Islet of Langerhans (tissue), 1 donor: ENCODE measurements around the gene SIX1.

ENCODE experiments used
- FAIRE-seq: peaks from one replicate; lab custom pipeline; 2011; peaks lifted over from hg19 to GRCh38; lab: Jason Lieb, UNC

Gene SIX1

GRCh38 chr14:60648934-60649874 lies at the start of gene SIX1:
Gene SIX1, minus strand, starts transcription at chr14:60649477. Its CDS starts 288 bp downstream, at chr14:60649189.
- no peak for FAIRE-seq

- FAIRE-seq = no peak
Measured at GRCh38 chr14:60695327-60695726, 46.0 kb upstream of the SIX1 start.

GRCh38 chr14:60691383-60692113 lies 42.3 kb upstream of the SIX1 start:
- FAIRE-seq = no peak

GRCh38 chr14:60686865-60687264 lies 37.6 kb upstream of the SIX1 start:
- FAIRE-seq = no peak

GRCh38 chr14:60684203-60684602 lies 34.9 kb upstream of the SIX1 start:
- no peak for FAIRE-seq

GRCh38 chr14:60681271-60681670 lies 32.0 kb upstream of the SIX1 start:
- FAIRE-seq = no peak

GRCh38 chr14:60680511-60680910 lies 31.2 kb upstream of the SIX1 start:
- no peak for FAIRE-seq

GRCh38 chr14:60679566-60680258 lies 30.4 kb upstream of the SIX1 start:
- FAIRE-seq = no peak

- no peak for FAIRE-seq
Measured at GRCh38 chr14:60677701-60678100, 28.4 kb upstream of the SIX1 start.

GRCh38 chr14:60670989-60671388 lies 21.7 kb upstream of the SIX1 start:
- no peak for FAIRE-seq

- no peak for FAIRE-seq
Measured at GRCh38 chr14:60668431-60669112, 19.3 kb upstream of the SIX1 start.

GRCh38 chr14:60665177-60665550 lies 15.9 kb upstream of the SIX1 start:
- FAIRE-seq = no peak

- FAIRE-seq = no peak
Measured at GRCh38 chr14:60662982-60663381, 13.7 kb upstream of the SIX1 start.

GRCh38 chr14:60661721-60662120 lies 12.4 kb upstream of the SIX1 start:
- FAIRE-seq = no peak

GRCh38 chr14:60658909-60659585 lies 9.8 kb upstream of the SIX1 start:
- FAIRE-seq = no peak

GRCh38 chr14:60658211-60658690 lies 9.0 kb upstream of the SIX1 start:
- no peak for FAIRE-seq

- FAIRE-seq = no peak
Measured at GRCh38 chr14:60657456-60658210, 8.4 kb upstream of the SIX1 start.

- no peak for FAIRE-seq
Measured at GRCh38 chr14:60656686-60657455, 7.6 kb upstream of the SIX1 start.

- no peak for FAIRE-seq
Measured at GRCh38 chr14:60655898-60656685, 6.8 kb upstream of the SIX1 start.
